DMS53 treated with DMSO at 0.1 percent for 48 hours (cell line): ENCODE measurements around the gene RPL28.
"Not testable (repeated sequence)": the region's sequence is repeated elsewhere in the genome, so short reads cannot be mapped to it uniquely, and the experiment has no call there.

Experiments used
- DNase-seq: peaks from one replicate; lab custom pipeline; 2025; ENCODE audit not compliant: unreplicated experiment; lab: John Stamatoyannopoulos, UW

The RPL28 gene

GRCh38 chr19:55446060-55446459 is 60.3 kb downstream of the RPL28 start:
- DNase-seq, result no peak

GRCh38 chr19:55447421-55448174 is 61.9 kb downstream of the RPL28 start:
- peak; percentile 47 for DNase-seq

GRCh38 chr19:55448175-55448490 is 62.4 kb downstream of the RPL28 start:
- not testable (repeated sequence) for DNase-seq

GRCh38 chr19:55449469-55449868 is 63.7 kb downstream of the RPL28 start:
- no peak for DNase-seq

GRCh38 chr19:55451163-55451964 is 65.6 kb downstream of the RPL28 start:
- DNase-seq, result no peak

- DNase-seq, result no peak
Measured at GRCh38 chr19:55451965-55452748, 66.4 kb downstream of the RPL28 start.
